Liver (tissue), 2 donors: ENCODE results near the gene SYCP1.

Source experiments
- FOXA1 ChIP-seq: IDR thresholded peaks from 2 replicates; pipeline ENCODE4 v1.6.1; 2016; ENCODE audit warnings: antibody characterized with exemption
- TF ChIP-seq, protein P1 (sequence below): fragments of 150-350 bp; IDR thresholded peaks from 2 replicates; pipeline ENCODE4 v1.5.1; 2017; ENCODE audit warnings: improper control_type of control experiment, low read depth, low read length; ENCODE audit not compliant: missing input control
- donor health status: healthy.

DNA sequence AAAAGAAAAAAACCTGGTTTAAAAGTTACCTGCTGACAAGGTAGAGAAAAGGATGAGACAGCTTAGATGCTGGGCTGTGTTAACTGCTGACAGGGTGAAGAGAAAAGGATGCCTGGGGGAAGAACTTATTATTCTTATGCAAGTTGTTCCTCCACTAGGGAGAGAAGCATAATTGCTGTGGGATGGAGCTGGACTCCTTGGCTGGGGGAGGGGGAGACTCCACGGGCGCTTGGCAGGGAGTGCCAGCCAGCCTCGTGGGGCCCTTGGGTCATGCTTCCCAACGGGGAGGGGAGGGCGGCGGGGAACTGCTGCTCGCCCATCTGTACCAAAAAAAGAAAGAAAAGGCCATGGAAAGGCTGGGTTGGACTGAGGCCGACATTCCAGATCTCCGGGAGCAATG lies 47.2 kb downstream of the SYCP1 start:
- TF ChIP-seq, protein P1, sequence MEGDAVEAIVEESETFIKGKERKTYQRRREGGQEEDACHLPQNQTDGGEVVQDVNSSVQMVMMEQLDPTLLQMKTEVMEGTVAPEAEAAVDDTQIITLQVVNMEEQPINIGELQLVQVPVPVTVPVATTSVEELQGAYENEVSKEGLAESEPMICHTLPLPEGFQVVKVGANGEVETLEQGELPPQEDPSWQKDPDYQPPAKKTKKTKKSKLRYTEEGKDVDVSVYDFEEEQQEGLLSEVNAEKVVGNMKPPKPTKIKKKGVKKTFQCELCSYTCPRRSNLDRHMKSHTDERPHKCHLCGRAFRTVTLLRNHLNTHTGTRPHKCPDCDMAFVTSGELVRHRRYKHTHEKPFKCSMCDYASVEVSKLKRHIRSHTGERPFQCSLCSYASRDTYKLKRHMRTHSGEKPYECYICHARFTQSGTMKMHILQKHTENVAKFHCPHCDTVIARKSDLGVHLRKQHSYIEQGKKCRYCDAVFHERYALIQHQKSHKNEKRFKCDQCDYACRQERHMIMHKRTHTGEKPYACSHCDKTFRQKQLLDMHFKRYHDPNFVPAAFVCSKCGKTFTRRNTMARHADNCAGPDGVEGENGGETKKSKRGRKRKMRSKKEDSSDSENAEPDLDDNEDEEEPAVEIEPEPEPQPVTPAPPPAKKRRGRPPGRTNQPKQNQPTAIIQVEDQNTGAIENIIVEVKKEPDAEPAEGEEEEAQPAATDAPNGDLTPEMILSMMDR = no peak
- TF ChIP-seq FOXA1 = no peak
